Measurements from ENCODE around the gene JUND. TPM values are rescaled to one million over a fixed set of nuclear protein-coding genes. Genes with fewer than 3 reads are reported as not detected.
A peak's percentile ranks its signal among the peaks of the same experiment; 100 is the strongest.

Gene JUND
- total RNA-seq, 1 experiment from 2014 or later = 103 TPM

DNA sequence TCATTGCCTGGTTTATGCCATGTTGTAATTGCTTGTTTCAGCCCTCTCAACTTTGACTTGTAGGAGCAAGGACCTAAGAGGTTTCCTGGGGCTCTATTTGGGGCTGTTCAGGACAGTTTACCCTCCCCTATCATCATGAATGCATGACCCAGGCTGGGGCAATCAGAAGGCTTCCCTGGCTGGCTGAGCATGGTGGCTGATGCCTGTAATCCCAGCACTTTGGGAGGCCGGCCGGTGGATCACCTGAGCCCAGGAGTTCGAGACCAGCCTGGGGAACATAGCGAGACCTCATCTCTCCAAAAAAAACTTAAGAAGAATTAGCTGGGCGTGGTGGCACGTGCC is 47.6 kb upstream of the JUND start:
- no peak overlapping the region for H2AFZ ChIP-seq (ENCODE audit: low read length)
- no CpG with 5 or more reads among the region's 6 CpGs for WGBS (ENCODE audit: extremely low coverage, insufficient read length, low lambda C conversion rate)
- Mint-ChIP-seq H3K9me3 (no peaks in the 10 kb centered on the region), H3K4me3 (peak overlapping the region; percentile 63 to 81), H3K27ac (peak overlapping the region in 2 of 3 experiments; percentile 85 to 91; a peak in 4 of 7 replicates), H3K27me3 (ENCODE audit: low read depth) (peaks cover 1% of the 10 kb centered on the region; the same call in 1 of the 2 replicates), H3K36me3 (ENCODE audit: insufficient read depth in 1 of 3, low read depth in 3 of 3) (no peaks in the 10 kb centered on the region), H3K4me1 (peaks cover 13 to 20% of the 10 kb centered on the region in 2 experiments)
- H3K27ac ChIP-seq (ENCODE audit: insufficient read length, low read depth, low read length) = no peak overlapping the region
- H3K79me1 ChIP-seq (ENCODE audit: insufficient read depth, low read depth, low read length, poor library complexity, severe bottlenecking) = no peaks in the 10 kb centered on the region
- H3K23me2 ChIP-seq (ENCODE audit: insufficient read length, low read depth, low read length, poor library complexity, severe bottlenecking) = no peaks in the 10 kb centered on the region
- no peak overlapping the region for H3K9ac ChIP-seq (ENCODE audit: extremely low read depth, insufficient read length, low read length)
- H2BK12ac ChIP-seq (ENCODE audit: insufficient read length, low read depth, low read length) = no peak overlapping the region
- no peak for DNase-seq
- H3K9me3 ChIP-seq (ENCODE audit: control insufficient read depth, low read depth, low read length) = no peaks in the 10 kb centered on the region
- no peak overlapping the region for H3K23ac ChIP-seq (ENCODE audit: insufficient read length, low read depth, low read length)
- H4K91ac ChIP-seq (ENCODE audit: insufficient read length, low read depth, low read length) = no peak overlapping the region
- H2BK15ac ChIP-seq (ENCODE audit: low read depth, low read length) = no peak overlapping the region
- H2BK20ac ChIP-seq (ENCODE audit: low read depth, low read length, poor library complexity, severe bottlenecking) = no peak overlapping the region
- no peak overlapping the region for H2AK5ac ChIP-seq (ENCODE audit: insufficient read length, low read length)
- no peak overlapping the region for H4K5ac ChIP-seq (ENCODE audit: insufficient read length, low read depth, low read length)
- H4K20me1 ChIP-seq (ENCODE audit: control insufficient read depth, insufficient read depth, insufficient read length) = no peaks in the 10 kb centered on the region
- H4K8ac ChIP-seq (replicated peaks; ENCODE audit: insufficient read length, low read depth, low read length) = no peak overlapping the region
- H3K18ac ChIP-seq (ENCODE audit: insufficient read length, low read depth, low read length) = no peak overlapping the region
- no peak overlapping the region for H3T11ph ChIP-seq (ENCODE audit: low read length)
- TF ChIP-seq, protein P1, sequence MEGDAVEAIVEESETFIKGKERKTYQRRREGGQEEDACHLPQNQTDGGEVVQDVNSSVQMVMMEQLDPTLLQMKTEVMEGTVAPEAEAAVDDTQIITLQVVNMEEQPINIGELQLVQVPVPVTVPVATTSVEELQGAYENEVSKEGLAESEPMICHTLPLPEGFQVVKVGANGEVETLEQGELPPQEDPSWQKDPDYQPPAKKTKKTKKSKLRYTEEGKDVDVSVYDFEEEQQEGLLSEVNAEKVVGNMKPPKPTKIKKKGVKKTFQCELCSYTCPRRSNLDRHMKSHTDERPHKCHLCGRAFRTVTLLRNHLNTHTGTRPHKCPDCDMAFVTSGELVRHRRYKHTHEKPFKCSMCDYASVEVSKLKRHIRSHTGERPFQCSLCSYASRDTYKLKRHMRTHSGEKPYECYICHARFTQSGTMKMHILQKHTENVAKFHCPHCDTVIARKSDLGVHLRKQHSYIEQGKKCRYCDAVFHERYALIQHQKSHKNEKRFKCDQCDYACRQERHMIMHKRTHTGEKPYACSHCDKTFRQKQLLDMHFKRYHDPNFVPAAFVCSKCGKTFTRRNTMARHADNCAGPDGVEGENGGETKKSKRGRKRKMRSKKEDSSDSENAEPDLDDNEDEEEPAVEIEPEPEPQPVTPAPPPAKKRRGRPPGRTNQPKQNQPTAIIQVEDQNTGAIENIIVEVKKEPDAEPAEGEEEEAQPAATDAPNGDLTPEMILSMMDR (conservative IDR thresholded peaks at IDR 0.05) = no peak
- H3K27me3 ChIP-seq (ENCODE audit: insufficient read depth, low read length) = no peaks in the 10 kb centered on the region
- peak overlapping the region; percentile 62 for H3K4me2 ChIP-seq (ENCODE audit: insufficient read depth, insufficient read length, low read length)
- H3K56ac ChIP-seq (ENCODE audit: insufficient read length, low read depth, low read length) = no peak overlapping the region
- no peak overlapping the region for H2BK120ac ChIP-seq (ENCODE audit: low read depth, low read length, poor library complexity, severe bottlenecking)
- H3K79me2 ChIP-seq (ENCODE audit: insufficient read depth, low read length) = no peaks in the 10 kb centered on the region
- no peak overlapping the region for H2BK5ac ChIP-seq (ENCODE audit: insufficient read length, low read length)
- H3K4me1 ChIP-seq (ENCODE audit: insufficient read depth, low read length) = no peaks in the 10 kb centered on the region
- no peak overlapping the region for H3K14ac ChIP-seq (ENCODE audit: insufficient read depth, low read length)
- no peak overlapping the region for H3K4ac ChIP-seq (ENCODE audit: low read depth, low read length)

Measured in H9 (cell line).